HG02571 (cell line): ENCODE results near the gene MST1R.

Experiments used
- ATAC-seq: cut with Tn5 transposase; IDR thresholded peaks from one replicate; pipeline ENCODE4 v1.9.1; 2021; ENCODE audit warnings: mild to moderate bottlenecking, moderate library complexity; ENCODE audit not compliant: unreplicated experiment

MST1R gene

DNA sequence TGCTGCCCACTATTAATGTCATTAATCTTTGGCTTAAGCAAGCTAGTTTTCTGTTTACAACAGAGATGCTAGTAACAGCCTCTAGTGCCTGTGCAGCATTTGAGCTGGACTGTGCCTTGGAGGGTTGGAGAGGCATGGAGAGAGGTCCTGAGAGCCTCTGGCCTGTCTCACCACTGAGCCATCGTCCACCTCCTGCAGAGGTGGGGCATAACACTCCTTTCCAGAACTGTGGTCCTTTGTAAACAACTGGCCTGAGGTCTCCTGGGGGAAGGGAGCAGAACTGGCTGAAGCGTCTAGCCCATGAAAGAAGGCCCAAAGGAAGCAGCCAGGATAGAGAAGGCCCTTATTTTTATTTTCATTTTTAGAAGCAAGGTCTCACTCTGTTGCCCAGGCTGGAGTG, 24.0 kb downstream of the MST1R start:
- ATAC-seq: no peak

DNA sequence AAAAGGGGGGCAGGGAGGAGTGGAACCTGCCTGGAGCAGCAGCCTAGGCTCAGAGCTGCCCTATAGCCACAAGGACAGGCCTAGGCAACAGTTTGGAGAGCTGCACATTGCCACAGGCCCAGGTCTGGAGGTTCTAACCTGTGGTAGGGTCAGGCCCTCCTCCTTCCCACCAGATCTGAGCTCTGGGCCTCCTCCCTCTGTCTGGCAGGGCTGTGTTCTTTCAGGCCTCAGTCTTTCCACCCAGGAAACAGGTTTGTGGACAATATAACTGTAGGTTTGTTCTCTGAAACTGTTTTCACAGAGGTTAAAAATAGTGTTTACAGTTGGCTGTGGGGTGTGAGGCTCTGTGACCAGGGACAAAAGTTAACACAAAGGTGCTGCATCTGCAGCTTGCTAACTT, 25.0 kb downstream of the MST1R start:
- no peak for ATAC-seq

DNA sequence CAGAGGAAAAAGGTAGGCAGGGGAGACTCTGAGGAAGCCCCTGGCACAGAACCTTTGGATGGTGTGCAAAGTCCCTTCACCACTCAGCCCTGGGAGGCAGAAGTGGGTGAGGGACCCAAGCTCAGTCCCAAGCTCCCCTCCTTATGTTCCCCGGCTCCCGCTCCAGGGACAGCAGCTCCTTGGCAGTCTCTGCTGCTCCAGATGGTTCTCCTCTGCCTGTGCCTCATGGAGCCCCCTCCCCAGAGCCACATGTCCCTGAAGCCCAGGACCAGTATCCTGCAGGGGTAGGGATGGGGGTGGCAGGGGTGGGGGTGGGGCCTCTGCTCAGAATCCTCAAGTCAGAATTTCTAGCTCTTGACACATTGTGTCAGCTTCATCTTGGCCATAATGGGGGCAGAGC, 26.0 kb downstream of the MST1R start:
- no peak for ATAC-seq

DNA sequence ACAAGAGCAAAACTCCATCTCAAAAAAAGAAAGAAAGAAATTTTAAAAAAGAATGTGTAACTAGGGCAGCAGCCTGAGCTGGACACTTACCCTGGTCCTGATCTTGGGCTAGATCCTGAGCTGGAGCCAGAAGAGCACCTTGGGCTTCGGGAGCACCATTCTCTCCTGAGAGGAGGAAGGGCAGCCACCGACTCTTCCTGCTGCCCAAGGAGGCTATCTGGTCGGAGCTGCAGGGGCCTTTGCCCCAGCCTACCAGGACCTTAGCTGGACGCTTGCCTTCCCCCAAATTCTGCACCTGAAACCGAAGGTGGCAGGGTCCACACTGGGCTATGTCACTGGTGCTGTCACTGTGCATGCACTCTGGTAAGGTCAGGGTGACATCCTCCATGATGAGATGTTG, 27.1 kb downstream of the MST1R start:
- ATAC-seq: no peak

DNA sequence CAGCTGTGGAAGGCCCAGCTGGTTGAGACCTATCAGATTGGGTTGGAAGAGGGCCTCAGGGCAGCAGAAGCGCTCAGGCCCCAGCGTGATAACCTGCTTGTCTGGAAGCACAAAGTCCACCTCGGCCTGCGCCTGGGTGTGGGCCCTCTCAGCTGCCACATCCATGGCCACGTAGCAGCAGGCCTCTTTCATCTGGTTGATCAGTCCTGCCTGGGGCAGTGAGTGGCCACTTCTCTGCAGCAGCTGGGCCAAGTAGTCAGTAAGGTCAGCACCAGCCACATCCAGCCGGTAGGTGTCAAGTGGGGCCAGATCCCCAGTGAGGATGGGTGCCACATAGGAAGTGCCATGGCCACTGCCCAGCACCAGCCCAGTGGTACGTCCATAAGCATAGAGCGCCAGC, 30.1 kb downstream of the MST1R start:
- ATAC-seq: no peak

DNA sequence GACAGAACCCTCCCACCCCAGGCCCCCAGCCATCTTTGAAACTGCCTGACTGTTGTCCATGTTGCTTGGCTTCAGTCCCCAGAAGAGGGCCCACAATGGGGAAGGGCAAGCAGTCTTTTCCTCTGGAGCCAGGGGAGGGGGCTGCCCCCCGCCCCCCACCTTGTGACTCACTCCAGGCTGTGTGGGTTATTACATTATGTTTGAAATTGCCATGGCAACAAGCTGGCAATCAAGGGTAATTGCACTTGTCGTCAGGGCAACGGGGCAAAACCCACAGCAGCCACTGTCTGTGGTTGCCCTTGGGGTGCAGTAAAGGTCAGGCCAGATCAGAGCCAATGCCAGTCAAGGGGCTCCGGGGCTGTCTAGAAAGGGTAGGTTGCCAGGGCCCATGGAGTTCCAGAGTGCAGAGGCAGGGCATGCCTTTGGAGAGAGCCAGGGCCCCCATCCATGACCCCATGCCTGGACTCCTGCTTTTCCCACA, 30.8 kb downstream of the MST1R start:
- no peak for ATAC-seq

DNA sequence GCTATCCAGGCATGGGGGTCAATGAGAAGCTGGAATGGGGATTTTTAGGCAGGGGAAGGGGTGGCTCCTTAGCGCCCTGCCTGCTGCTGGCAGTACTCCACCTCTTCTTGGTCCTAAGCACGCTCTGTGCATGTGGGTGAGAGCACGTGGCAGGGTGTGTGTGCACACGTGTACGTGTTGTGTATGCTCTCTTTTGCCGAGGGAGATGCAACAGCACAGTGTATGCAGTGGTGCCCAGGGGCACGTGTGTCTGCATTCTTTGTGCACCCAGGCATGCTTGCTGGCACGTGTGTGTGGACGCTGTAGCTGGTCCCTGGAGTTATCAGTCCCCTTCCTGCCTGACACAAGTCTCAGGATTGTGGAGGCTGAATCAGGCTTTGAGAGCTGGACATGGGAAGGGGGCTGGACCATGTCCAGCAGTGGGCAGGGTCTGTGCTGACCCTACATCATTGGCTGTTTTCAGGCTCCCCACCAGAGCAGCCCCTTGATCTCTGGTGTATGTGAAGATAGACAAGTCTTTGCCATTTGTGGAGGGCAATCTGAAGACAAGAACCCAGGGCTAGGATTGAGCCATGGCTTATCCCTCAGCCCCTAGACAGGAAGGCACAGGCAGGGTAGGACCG, 32.0 kb downstream of the MST1R start:
- ATAC-seq: no peak

DNA sequence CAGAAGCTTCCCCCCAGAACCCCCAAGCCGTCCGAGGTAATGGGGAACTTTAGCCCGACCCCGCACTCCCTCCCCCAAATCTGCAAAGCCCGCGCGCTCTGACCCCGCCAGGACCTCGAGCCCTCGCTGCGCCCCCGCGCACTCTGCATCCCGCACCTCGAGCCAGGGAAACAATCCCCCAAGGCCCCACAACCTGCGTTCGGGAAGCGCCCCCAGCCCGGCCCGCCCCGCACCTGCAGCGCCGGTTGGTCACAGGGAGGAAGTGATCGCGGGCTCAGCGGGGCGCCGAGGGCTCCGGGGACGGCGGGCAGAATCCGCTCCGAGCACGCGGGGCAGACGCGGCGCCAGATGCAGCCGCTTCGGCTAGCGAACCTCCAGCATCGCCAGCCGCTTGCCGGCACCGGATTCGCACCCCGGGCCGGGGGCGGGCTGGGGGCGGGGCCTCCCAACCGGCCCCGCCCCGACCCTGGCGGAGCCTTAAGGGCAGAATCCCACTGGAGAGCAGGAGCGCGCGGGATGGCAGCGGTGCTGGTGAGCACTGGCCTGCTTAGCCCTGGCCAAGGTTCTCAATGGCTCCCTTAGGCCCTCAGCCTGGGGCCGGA, 34.0 kb downstream of the MST1R start, which contains the start of gene CAMKV:
CAMKV (minus strand) TSS at position 382 of the 602 bp plus-strand sequence. CDS start 7,518 bp downstream, outside the sequence.
- no peak for ATAC-seq

DNA sequence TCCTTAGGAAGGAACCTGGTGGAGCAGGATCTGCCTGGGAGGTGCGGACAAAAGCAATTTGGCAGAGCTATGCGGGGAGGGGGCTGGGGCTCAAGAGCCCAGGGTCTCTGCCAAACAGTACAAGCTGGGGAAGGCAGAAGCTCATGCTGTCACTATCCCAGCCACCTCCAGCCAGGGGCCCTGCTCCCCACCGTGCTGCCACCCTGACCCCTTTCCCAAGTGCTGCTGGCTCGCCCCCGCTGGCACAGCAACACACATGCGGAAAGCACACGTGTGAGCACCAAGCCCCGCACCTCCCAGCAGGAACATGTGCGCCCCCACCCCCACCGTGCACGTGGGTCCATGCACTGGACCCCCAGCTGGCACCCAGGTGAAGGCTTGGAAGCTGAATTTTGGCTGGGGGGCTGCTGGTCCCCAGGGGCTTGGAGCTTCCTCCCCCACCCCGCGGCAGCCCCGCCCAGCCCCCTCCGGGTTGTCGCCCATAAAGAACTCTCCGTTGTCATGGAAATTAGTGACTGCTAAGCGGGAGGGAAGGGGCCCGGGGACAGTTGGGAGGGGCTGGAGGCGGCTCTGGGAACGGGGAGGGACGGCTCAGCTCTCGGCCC, 34.7 kb downstream of the MST1R start:
- ATAC-seq: no peak

DNA sequence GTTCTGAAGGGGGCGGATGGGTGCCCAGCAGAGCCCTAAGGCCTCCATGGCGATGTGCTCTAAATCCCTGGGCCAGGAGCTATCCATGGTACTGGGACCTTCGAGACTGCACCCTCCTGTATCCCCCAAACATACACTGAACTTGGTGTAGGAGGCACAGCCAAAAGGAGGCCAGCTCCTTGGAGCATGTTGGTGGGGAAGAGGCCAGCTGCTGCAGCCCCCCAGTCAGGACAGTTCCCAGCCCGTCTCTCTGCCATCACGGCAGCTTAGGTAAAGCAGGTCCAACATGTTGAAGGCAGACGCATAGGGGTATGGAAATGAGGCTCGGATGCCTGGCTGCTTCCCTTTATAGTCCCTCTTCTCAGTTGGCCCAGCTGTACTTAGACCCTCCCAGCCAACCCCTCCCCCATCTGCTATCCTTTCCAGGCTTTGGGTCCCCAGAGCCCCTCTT, 35.8 kb downstream of the MST1R start:
- ATAC-seq: no peak

DNA sequence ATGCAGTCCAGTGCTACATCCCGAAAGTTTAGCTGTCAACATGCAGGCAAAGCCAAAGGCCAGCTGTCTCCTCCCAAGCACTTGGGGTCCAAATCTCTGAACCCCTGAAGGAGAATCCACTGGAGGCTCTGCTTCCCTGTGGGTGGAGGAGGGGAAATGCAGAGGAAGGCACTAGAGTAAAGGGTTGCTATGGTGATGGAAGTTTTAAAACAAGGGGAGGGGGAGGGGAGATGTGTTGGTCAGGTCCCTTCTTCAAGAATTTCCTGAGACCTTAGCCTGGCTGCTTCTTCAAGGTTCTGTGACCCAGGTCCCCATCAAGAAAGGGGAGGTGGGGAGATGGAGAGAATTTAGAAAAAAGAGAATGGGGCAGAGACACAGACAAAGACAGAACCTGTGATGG, 36.3 kb downstream of the MST1R start:
- ATAC-seq: no peak

DNA sequence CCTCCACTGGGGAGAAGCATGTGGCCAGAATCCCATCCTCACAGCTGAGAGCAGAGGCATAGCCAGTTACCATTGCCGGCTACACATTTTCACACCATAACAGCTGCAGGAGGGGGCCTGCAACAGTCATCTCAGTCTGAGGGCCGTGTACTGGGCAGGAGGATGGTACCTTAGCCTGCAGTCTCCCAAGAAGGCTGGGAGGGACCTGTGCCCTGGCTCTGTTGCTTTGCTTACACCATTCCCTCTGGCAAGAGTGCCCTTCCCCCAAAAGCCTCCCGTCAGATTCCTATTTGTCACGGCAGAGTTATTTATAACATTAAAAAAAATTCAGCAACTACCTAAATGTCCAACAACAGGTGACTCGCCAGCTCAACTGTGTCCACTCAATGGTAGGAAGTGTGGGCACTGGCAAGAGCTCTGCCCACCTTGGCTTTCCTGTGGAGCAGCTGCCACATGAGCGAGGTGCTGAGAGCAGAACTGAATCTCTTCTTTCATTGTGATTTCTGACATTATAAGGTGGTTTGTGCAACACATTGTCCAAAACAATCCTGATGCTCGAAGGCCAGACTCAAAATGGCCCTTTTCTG, 38.4 kb downstream of the MST1R start:
- ATAC-seq: no peak

DNA sequence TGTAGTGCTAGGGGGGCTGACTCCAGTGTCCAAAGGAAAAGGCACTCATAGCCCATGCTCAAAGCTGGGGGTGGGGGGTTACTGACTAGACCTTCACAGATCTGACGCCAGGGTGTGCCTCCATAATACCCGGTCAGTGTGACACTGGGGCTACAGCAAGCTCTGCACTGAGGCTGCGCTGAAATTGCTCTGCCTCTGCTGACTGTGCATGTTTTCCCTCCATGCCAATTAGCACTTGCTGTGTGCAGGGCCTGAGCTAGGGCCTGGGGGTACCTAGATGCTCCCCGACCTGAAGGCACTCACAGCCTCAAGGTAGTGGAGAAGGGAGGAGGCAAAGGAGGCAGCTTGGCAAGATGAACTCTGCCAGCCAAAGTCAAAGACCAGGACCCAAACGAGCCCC, 39.2 kb downstream of the MST1R start:
- no peak for ATAC-seq

DNA sequence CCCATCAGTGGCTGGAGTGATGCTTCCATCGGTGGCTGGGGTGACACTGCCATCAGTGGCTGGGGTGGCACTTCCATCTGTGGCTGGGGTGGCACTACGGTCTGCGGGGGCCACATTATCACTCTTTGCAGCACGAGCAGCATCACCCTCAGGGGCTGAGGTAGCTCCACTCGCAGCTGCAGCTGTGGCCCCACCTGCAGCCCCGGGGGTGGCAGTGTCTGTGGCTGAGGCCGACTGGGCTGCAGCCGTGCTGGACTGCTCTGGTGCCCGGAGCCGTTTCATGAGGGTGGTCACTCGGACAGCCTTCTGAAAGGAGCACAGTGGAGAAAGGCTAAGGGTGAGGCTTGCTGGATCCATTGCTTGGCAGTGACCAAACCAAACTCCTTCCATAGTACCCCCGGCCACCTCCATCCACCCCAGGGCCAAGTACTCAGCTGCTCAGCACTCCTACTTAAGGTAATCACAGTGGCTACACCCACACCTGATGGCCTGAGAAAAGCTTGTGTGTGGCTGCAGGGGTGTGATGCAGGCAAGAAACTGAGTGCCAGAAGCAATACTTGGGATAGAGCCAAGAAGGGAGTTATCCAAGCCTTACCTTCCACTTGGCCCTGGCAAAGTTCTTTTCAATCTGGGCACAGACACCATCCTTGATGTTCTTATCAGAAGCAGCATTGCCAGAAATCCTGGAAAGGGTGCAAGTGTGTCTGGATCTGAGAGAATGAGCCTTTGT, 43.9 kb downstream of the MST1R start:
- no peak for ATAC-seq

DNA sequence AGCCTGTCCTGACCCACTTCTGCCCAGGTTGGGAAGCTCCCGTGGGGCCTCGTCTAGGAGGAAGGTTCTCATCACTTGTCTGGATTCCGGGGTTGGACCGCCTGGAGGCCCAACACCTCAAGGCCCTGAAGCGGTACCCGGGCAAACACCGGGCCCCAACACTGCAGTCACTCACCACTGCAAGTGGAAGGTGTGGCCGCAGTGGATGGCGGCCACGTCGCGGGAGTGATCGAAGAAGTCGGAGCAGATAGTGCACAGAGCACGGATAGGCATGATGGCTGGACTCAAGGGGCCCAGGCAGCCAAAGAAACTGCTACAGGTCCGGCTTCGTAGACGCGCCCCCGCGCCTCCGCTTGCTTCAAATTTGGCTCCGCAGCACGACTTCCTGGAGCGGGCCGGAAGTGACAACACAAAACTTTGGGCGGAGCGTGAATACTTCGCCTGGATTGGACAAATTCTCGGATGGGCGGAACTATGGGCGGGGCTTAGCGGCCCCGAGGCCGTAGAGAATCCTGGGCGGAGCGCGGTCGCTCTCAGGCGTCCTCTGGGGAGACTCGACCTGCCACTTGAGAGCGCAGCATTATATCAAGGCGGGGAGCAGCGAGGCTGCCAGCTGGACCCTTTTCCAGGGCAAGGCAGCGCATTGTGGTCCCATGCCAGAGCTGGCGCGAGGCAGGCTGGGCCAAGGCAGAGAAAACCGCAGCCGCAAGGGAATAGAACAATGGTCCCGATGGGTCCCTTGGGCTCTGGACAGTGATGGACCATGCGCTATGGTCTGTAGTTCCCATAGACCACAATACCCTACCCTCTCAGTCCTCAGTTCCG, 47.3 kb downstream of the MST1R start, which contains the start of gene TRAIP:
TRAIP (minus strand) TSS at position 384 of the 825 bp plus-strand sequence; CDS start at position 273, 111 bp downstream.
- ATAC-seq: peak; percentile 93

DNA sequence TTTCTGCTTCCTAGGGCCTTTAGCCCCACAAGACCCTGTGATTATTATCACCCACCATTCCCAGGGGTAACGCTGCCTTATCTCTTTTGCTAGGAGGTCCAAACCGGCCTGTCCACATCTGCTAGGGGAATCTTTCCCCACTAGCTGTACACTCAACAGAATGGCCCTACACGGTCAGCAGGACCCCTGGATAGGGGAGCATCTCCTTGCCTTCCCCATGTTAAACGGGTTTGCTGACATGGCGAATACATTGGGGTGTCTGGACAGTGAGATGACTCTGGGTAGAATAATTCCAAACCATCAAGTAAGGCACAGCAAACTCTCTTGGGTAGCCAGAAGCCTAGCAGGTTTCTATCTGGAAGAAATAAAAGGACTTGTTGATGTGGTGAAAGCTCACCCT, 48.0 kb downstream of the MST1R start:
- no peak for ATAC-seq

DNA sequence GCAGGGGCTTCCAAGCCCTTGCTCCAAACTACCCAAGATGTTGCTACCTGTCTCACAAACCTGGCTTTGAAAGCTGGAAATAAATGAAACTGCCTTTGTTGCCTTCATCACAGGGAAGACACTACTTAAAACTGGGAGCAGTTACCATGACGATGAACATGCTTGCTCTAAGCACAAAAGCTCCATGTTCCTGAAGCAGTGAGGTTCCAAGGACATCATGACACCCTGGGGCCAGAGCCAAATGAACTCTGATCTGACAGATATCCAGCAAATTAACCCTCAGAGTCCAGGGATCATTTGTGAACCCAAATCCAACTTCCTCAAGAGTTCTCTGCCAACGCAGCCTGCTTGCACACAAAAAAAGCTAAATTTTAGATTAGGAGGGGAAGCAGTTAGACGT, 58.0 kb downstream of the MST1R start:
- ATAC-seq: no peak

DNA sequence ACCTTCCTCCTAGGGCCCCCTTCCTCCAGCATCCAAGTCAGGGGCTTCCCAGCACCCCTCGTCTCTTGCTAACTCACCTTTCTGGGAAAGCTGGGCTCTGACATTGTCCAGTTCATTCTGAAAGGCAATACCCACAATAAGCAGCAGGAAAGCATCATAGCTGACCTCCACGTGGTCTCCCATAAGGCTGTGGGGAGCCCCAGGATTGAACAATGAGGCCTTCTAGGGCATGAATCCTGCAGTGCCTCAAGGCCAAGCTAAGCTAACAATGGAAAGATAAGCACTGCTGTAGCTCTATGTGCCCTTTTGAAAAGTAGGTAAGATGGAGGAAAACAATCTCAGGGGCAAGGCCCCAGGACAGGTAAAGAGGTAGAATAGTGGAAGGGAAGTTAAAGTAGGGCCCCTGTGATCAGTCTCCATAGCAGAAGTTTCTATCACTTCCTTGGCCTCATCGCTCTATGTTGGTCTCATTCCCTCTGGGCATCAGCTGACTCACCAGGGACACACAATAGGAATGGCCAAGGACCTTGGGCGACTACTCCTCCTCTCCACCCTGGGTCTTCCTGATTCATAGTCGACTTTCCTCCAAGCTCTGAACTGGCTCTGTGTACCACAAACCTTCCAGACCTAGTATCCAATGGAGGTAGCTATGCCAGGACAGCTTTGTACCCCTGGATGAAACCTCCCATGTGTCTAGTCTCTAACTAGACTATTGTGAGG, 59.0 kb downstream of the MST1R start:
- no peak for ATAC-seq

DNA sequence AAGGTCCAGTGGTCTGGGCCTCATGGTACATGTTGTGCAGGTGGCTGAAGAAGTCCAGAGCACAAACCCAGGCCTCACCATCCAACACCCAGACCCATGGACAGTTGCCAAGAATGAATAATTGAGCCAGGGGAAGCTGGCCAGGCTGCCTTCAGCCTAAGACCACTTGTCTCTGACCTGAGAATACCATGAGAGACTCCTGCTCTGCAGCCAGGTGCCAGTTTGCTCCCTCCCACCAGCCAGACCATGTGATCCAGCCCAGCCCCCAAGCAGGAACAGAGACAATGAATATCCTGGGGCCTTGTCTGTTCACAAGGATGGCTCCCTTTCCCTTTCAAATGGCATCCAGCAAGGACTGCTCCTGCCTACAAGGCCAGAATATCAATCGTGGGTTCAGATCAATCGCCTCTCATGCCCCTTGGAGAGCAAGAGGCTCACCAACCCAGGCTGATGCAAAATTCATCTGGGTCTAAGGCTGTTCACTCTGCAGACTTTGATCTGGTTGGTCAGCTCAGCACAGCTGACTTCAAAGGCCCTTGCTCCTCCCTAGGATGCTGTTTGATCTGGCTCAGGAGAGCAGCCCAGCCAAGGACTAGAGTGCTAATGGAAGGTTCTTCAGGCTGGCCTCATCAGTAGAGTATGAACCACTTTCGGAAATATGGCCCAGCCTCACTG, 60.7 kb downstream of the MST1R start:
- no peak for ATAC-seq
